Measurements from ENCODE around the gene BBX.
"Not testable (repeated sequence)": the region's sequence is repeated elsewhere in the genome, so short reads cannot be mapped to it uniquely, and the experiment has no call there.

BBX gene

DNA sequence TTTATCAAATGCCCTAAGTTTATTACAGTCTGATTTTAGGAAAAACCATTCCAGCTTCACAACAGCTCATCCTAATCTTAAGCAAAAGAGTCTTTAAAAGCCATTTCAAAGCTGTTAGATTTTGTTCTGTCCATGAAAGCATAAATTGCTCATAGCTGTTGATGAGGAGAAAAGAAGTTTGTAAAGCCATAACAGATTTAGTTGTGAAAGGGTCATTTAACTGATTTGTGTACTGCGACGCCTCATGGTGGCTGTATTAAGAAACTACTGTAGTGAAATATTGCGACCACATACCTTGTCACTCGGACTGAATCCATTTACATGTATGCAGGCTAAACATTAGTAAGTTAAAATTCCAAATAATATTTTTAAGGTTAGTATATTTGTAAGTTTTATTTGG lies 20.9 kb downstream of the BBX start:
- no peak for DNase-seq

DNA sequence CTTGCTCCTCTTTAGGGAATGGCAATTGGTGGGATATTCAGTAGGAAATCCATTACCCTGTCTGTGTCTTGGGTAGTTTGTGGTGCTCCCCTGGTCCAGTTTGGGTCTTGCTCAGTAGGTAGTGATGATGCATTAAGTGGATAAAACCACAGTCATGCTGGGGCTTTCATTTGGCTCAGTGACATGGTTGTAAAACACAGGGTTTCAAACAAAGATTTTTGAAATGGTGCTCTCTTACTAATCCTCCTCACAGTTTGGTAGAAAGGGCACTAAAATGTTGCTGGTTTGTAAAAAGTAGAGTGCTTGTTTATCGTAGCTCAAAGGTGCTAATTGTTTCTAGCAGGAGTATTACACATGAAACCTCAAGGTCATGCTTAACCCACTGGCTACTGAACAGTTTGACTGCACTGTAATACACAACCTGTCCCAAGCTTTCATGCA lies 22.9 kb downstream of the BBX start:
- no peak for DNase-seq

- DNase-seq: no peak
These were observed 25.8 kb downstream of the BBX start for GRCh38 chr3:107548601-107549000.

DNA sequence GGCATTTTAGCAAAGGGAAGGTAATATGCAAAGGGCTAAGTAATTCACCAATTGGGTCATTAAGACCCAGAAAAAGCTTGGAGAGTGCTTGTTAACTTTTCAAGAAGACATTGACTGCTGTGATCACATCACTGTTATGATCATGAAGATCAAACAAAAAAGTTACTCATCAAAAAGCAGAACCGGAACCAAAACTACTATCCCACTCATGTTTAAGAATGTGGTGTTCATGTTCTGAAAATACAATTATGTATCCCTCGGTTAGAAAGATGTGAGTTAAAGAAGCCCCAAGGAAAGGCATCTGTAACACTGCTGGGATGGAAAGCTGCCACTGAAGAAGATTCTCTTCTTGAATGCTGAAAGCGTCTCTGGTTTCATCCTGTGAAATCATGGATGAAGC lies 32.6 kb downstream of the BBX start:
- DNase-seq: no peak

DNA sequence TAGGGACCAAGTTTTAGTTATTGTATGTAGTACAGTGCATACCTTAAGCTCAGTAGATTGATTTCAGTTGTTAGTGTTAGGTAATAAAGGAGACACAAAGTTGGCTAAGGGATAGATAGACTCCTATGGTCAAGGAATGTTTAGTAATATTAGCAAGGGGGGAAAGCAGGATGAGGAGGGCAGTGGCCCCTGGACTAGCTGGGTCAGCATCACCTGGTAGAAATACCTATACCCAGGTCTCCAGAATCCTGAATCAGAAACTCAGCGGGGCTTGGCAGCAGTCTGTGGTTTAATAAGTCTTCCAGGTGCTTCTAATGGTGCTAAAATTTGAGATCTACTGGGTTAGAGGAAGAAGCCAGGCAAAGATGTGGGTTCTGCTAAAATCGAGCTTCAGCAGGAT lies 35.0 kb downstream of the BBX start:
- DNase-seq: no peak

DNA sequence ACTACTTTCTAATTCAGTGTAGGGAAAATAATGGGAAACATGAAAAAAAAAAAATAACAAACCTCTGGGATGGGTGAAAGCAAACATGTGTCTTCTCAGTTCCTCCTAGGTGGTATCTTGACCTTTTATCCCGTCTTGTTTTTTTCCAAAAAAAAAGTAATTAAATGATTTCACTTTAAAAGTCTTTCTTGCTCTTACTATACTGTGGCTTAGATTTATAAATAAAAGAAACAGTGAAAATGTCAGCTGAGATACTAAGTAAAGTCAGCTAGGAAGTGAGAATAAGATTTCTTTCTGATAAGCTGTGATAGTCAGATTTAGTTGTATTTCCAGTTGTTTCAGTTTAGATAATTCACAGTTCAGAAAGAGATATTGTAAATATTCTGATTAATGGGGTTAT lies 37.4 kb downstream of the BBX start:
- DNase-seq: no peak

- DNase-seq: no peak
These were observed 39.2 kb downstream of the BBX start for GRCh38 chr3:107561980-107562379.

GRCh38 chr3:107562969-107563529 lies 40.3 kb downstream of the BBX start:
- no peak for DNase-seq

GRCh38 chr3:107565244-107565643 lies 42.5 kb downstream of the BBX start:
- DNase-seq: not testable (repeated sequence)

DNA sequence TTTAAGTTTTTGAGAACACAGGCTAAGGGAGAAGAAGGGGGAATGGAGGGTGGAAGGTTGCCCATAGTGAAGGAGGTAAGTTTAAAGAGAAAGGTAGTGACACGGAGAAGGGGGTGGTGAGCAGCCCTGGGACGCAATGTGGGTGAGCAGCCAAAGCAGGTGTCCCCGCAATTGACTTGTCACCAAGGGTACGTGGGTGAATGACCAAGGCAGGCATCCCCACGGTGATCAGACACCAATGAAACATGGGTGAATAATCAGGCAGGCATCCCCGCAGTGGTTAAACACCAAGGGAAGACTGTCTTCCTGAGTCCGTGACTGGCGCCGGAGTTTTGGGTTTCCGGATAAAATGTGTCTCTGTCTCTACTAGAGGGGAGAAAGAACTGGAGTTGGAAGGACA lies 48.3 kb downstream of the BBX start:
- not testable (repeated sequence) for DNase-seq

DNA sequence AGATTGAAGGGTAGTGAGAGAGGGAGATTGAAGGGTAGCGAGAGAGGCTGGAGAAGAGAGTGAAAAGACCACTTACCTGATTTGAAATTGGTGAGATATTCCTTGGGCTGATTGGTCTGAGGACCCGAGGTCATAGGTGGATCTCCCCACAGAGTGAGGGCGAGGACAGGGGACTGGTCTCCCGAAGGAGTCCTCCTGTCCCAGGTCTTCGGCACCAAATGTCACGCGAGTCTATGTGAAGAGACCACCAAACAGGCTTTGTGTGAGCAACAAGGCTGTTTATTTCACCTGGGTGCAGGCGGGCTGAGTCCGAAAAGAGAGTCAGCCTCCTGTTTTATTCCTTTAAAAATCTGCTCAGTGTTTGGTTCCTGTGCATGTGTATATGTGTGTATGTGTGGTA lies 48.7 kb downstream of the BBX start:
- not testable (repeated sequence) for DNase-seq

DNA sequence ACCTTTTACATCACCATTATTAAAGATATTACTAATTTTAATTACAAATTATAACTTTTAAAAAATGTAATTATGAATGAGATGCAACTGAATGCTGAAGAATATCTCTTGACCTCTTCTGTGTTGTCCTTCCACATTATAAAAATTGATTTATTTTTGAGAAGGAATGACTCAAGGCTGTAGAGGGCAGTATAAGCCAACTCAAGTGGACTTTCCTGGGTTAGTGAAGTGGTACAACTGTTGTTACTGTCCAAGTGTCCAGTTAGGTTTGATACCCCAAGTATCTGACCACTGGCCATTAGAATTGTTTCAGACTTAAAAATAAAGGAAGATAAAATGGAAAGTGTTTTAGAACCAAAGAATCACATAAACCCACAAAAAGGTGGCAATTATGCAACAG lies 51.9 kb downstream of the BBX start:
- DNase-seq: peak; percentile 14 to 20

GRCh38 chr3:107578091-107578490 lies 55.3 kb downstream of the BBX start:
- no peak for DNase-seq

DNA sequence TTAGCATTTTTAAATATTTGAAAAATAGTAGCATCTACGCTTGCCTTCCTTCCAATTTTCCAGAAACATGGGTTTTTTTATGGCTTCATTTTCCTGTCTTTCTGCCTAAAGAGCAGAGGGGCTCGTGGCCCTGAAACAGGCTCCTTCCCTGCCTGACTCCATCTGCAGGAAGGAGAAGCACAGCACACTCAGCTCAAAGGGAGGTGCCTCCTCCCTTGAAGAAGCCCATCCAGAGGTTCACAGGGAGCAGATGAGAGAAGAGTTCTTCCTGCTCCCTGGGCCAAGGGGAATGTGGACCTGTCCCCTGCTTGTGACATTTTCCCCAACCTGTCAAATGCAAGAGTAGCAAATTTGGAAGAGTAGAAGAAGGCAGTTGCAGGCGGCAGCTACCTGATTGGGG lies 55.8 kb downstream of the BBX start:
- DNase-seq: no peak

DNA sequence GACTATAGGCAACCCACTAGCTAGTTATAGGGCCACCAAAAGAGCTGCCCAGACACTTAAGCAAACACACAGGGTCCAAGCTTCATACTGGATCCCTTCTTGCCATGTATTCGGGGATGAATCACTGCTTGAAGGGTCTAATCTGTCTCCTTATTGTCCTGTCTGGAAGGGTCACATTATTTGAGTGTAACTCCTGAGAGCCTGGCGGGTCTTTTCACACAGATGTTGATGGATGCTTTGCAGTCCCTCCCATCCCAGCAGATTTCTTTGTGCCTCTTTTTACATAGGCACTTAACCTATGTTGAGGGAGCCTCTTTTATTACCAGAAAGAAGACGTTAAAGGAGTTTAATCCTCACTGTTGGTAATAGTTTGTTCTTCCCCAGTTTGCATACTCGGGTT lies 56.6 kb downstream of the BBX start:
- no peak for DNase-seq

DNA sequence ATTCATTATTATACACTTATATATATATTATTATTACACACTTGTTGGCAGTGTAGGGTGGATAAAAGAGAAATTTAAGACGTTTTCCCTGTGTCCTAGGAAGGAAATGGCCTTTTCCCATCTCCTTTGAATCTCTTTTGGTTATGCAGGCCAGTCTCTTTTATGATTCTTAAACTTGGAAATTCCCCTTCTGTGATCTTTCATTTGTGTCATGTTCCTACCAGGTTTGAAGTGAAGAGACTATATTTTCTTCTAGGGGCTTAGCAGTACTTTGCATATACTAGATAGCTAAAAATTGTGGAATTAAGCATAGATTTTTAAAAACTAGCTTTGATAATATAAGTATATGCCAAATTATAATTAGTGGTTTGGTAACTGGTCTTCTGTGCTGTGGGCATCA lies 58.5 kb downstream of the BBX start:
- no peak for DNase-seq

- DNase-seq: peak in 1 of 2 experiments; percentile 12
These were observed 65.5 kb downstream of the BBX start for GRCh38 chr3:107588217-107588616.

- DNase-seq: no peak
These were observed 66.7 kb downstream of the BBX start for GRCh38 chr3:107589454-107589853.

DNA sequence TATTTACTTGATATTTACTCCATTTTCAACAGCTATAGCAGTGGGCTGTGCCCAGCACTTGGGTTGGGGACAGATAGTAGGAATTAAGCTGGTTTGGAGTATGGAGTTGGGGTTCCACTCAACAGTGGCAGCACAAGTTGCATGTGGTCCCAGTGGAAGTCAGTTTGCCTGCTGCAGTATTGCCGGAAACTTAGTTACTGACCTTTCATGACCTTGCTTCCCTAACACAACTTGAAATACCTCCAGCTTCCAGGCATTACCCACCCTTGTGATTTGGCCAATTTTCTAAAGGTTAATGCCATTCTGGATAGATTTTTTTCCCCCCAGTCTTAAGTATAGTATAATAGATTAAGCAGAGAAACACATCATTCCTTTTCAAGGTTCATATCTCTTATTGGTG lies 68.0 kb downstream of the BBX start:
- no peak for DNase-seq

DNA sequence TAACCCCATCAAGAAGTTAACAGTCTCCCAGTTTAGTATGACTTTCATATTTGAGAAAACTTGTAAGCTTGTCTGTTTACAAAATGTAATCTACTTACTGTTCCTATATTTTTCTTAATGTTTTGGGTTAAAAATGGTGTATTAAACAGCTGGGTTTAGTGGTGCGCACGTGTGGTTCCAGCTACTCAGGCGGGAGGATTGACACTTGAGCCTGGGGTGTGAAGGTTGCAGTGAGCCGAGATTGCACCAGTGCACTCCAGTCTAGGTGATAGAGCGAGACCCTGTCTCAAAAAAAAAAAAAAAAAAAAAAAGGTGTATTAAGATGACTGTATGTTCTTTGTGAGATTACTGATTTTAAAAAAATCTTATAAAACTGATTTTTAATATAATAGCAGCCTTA lies 69.3 kb downstream of the BBX start:
- DNase-seq: no peak

GRCh38 chr3:107594870-107595269 lies 72.1 kb downstream of the BBX start:
- no peak for DNase-seq

DNA sequence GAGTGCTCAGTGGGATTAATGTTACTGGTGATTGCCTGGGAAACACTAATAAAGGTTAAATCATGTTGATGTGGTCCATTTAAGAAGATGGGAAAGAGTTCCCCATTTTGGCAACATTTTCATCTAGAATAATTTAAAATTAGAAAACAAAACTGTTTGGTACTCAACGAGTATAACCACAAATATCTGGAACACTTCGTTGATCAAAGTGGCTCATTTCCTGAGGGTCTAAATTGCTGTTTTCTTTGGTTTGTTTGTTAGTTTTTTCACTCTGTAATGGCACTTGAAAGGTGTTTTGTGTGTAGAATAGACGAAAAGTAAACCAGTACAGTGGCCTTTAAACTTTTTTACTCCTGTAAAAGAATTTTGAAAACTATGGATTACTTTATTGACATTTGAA lies 73.9 kb downstream of the BBX start:
- no peak for DNase-seq

DNA sequence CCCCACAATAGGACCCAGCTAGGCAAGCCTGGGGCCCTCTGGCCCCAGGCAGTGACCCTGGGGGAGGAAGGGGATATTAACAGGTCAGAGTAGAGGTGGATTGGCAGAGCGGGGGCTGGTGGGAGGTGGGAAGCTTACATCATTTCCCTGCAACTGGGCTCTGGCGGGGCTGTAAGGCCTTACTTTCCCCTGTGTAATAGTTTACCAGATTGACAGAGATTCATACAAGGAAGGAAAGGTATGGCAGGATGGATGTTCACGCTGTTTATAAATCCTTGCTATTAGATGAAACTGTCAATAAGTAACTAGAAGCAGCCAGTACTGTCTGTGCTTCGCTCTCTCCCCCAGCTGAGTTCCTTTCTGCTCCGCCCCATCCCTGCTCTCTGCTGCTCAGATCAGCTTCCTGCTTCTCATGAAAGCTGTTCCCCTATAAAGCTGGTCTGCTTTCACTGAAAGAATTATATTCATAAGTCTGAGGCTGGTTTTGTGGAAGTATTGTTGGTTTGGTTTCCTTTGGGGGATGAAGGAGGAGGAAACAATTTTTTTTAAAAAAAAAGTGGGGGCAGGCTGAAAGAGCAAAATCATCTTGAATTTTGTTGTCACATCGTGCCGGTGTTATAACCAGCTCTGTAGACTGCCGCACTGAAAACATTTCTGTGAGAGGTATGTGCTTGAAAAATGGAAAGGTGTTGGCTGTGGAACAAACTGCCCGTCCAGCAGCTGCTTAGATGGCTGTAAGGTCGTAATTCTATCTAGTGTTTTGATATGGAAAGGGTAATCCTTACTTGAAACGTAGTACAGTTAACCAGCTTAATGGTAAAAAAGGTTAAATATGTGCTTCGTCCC lies 76.4 kb downstream of the BBX start:
- peak; percentile 22 to 37 for DNase-seq

DNA sequence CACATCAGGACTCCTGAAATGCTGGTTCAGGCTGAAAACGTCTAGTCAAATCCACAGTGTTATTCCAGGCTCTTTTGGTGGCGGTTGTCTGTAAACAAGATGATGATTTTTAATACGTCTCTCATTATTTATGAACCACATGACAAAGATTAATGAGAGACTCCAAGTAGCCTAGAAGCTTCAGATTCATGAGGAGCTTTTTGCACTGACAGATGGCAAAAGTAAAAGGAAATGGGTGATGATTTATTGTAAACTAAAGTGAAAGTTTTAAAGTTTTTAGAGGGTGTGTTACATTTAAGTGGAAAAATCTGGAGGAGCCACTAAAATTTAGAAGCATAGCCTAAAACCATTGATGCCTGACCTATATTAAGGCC lies 77.0 kb downstream of the BBX start:
- no peak for DNase-seq

GRCh38 chr3:107600780-107601179 lies 78.0 kb downstream of the BBX start:
- DNase-seq: no peak

Data from SHP77 (cell line).